LNCAP (cell line): ENCODE data around the gene PAX3.

Experiments used
- CTCF ChIP-seq: fragments of 450-650 bp; IDR thresholded peaks from 2 replicates; pipeline ENCODE4 v1.5.1; 2017; ENCODE audit warnings: mild to moderate bottlenecking

PAX3 gene

GRCh38 chr2:222160944-222161343 lies 137.9 kb downstream of the PAX3 start:
- TF ChIP-seq CTCF: no peak

- no peak for TF ChIP-seq CTCF
Observed at GRCh38 chr2:222160125-222160524, 138.7 kb downstream of the PAX3 start.

GRCh38 chr2:222159221-222159620 lies 139.6 kb downstream of the PAX3 start:
- no peak for TF ChIP-seq CTCF
